Memory B cell (primary cell): ENCODE measurements around the gene SLCO2A1.

Source experiments
- ATAC-seq: fragments of 150-1000 bp; cut with Tn5 transposase; 2 replicates; pipeline ENCODE4 v1.10.0; 2021; ENCODE audit warnings: low read depth, mild to moderate bottlenecking, moderate library complexity
- DNase-seq, 2 donors: peaks; one replicate each; pipeline ENCODE4 v3.0.0; 2022; ENCODE audit warnings: low spot score in 2 of 2
- H3K27ac Mint-ChIP-seq: one replicate; pipeline ENCODE4 v1.8.0; 2022; ENCODE audit warnings: mild to moderate bottlenecking, moderate library complexity, mixed read lengths
- H3K27me3 Mint-ChIP-seq: one replicate; pipeline ENCODE4 v1.8.0; 2022; ENCODE audit warnings: mixed read lengths
- H3K36me3 Mint-ChIP-seq: one replicate; pipeline ENCODE4 v1.8.0; 2022; ENCODE audit warnings: mild to moderate bottlenecking, mixed read lengths
- H3K4me1 Mint-ChIP-seq: one replicate; pipeline ENCODE4 v1.8.0; 2022; ENCODE audit warnings: mixed read lengths
- H3K4me3 Mint-ChIP-seq: one replicate; pipeline ENCODE4 v1.8.0; 2022; ENCODE audit warnings: mild to moderate bottlenecking, moderate library complexity, mixed read lengths
- H3K9me3 Mint-ChIP-seq: one replicate; pipeline ENCODE4 v1.8.0; 2022; ENCODE audit warnings: mixed read lengths

The SLCO2A1 gene

DNA sequence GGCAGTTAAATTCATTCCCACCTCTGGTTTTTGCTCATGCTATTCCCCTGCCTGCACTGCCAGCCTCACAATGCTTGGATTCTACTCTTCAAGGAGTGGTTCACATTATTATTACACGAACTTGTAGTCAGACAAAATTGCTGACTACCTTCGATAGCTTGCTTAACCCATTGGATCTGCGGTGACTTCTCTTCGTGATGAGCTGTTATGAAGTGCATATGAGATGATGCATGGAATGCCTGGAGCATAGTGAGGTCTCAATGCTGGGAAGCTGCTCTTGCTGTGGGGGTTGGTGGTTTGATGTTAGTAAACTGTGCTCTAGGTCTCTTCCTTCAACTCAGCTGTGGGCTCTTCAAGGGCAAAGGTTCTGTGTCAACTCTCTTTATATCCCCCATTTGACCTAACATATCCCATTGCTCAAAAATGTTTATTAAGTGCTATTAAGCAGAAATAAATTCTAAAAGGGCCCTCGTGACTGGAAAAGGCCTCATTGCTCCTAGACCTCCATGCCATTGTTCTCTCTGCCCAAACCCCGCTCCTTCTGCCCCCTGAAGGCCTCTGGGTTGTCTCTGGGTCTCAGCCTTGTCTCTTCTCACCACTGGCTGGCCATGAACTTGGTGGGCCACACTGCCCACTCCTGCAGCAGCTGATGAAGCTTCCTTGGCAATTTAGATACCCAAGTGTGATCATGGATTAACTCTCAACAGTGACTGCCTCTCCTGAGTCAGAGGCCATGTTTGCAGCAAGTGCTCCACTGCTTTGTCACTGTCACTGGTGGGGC is 4.5 kb upstream of the SLCO2A1 start:
- Mint-ChIP-seq H3K4me3 (no peak overlapping the region), H3K36me3 (no peaks in the 10 kb centered on the region), H3K27ac (no peak overlapping the region), H3K27me3 (peaks cover 24% of the 10 kb centered on the region), H3K4me1 (peaks cover 2% of the 10 kb centered on the region), H3K9me3 (no peaks in the 10 kb centered on the region)
- ATAC-seq (no peak), DNase-seq (no peak)

- peaks cover 26% of the 10 kb centered on the region for H3K27me3 Mint-ChIP-seq
- DNase-seq (no peak), ATAC-seq (no peak)
- H3K4me1 Mint-ChIP-seq: peaks cover 2% of the 10 kb centered on the region
- H3K27ac Mint-ChIP-seq: no peak overlapping the region
- H3K4me3 Mint-ChIP-seq: no peak overlapping the region
- no peaks in the 10 kb centered on the region for H3K36me3 Mint-ChIP-seq
- no peaks in the 10 kb centered on the region for H3K9me3 Mint-ChIP-seq
These were observed 3.7 kb upstream of the SLCO2A1 start for GRCh38 chr3:134033315-134033996.

DNA sequence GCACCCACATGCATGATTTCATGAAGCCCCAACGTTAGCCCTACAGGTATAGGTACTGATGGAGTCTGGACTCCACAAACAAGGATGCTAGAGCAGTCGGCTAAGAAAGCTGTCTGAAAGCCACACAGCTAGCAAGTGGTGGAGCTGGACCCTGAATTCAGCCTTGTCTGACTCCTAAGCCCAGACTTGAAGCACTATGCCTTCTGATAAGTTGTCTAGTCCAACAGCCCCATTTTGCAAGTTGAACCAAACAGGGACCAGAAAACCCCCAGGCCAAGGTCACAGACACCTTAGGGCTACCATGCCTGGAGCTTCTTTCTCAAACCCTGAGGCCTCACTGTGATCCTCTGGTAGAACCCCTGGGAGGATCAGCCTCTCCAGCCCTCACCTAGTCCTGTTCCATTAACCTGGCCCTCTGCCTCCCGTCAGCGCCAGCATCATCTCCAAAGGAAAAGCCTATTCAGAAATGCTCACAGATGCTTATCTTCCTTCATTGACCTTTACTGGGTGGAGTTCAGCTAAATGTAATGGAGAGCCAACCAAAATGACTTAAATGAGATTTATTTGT is 1.7 kb upstream of the SLCO2A1 start:
- DNase-seq: no peak
- Mint-ChIP-seq H3K4me3 (no peak overlapping the region), H3K9me3 (no peaks in the 10 kb centered on the region), H3K27me3 (peaks cover 25% of the 10 kb centered on the region), H3K36me3 (no peaks in the 10 kb centered on the region), H3K4me1 (peaks cover 2% of the 10 kb centered on the region), H3K27ac (no peak overlapping the region)
- no peak for ATAC-seq

DNA sequence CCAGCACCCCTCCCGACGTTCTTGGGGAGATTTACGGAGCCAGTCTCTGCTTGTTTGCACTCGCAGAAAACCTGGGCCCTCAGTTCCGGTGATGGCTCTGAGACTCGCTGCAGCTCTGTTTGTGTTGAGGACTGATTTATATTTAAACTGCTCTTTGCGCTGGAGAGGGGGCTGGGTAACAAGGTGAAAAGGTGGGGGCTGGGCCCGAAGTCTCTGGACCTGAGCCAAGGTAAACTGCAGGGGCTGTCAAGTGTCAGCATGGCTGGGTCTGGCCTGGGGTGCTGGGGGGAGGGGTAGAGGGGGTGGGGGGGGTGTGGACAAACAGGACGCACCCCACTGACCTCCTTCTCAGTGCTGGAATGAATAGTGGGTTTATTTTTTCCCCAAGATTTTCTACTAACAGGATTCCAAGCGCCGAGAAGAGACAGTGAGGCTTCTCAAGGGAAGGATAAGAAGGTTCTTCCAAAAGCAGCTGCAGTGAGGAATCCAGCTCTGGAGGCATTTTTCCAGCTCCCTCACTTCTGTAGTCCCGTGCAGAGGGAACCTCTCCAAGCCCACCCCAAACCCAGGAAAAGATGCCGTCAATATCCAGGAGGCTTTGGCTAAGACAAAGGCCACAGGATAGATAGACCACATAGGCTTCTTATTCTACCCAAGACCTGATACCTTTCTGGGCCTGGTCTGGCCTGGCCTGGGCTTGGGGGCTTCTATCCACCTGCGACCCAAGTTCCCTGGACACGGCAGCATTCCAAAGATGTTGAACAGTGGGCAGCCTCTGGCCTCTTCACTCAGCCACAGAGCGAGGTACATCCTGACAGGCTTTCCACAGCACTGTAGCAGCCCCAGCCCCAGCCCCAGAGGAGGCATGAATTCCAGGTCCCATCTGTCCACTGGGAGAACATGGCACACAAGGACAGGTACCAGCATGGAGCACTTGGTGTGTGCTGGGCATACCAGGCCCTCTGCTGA is 938 bp upstream of the SLCO2A1 start:
- Mint-ChIP-seq H3K4me1 (peaks cover 2% of the 10 kb centered on the region), H3K4me3 (peak overlapping the region; percentile 54), H3K27me3 (peaks cover 25% of the 10 kb centered on the region), H3K27ac (no peak overlapping the region), H3K36me3 (no peaks in the 10 kb centered on the region), H3K9me3 (no peaks in the 10 kb centered on the region)
- DNase-seq: no peak
- ATAC-seq: no peak

GRCh38 chr3:134029256-134029733 is 430 bp downstream of the SLCO2A1 start:
- H3K27me3 Mint-ChIP-seq: peaks cover 25% of the 10 kb centered on the region
- DNase-seq (no peak), ATAC-seq (no peak)
- H3K4me1 Mint-ChIP-seq: peaks cover 2% of the 10 kb centered on the region
- H3K4me3 Mint-ChIP-seq: peak overlapping the region; percentile 62
- H3K36me3 Mint-ChIP-seq: no peaks in the 10 kb centered on the region
- H3K27ac Mint-ChIP-seq: no peak overlapping the region
- no peaks in the 10 kb centered on the region for H3K9me3 Mint-ChIP-seq

GRCh38 chr3:134028486-134029255 is 1.1 kb downstream of the SLCO2A1 start:
- ATAC-seq: no peak
- Mint-ChIP-seq H3K27ac (no peak overlapping the region), H3K9me3 (no peaks in the 10 kb centered on the region), H3K4me1 (peaks cover 2% of the 10 kb centered on the region), H3K4me3 (no peak overlapping the region), H3K36me3 (no peaks in the 10 kb centered on the region), H3K27me3 (peaks cover 23% of the 10 kb centered on the region)
- no peak for DNase-seq

- no peak for DNase-seq
- no peak for ATAC-seq
- Mint-ChIP-seq H3K9me3 (no peaks in the 10 kb centered on the region), H3K4me1 (peaks cover 2% of the 10 kb centered on the region), H3K36me3 (no peaks in the 10 kb centered on the region), H3K27me3 (peaks cover 16% of the 10 kb centered on the region), H3K27ac (no peak overlapping the region), H3K4me3 (no peak overlapping the region)
These were observed 2.1 kb downstream of the SLCO2A1 start for GRCh38 chr3:134027631-134028030.

DNA sequence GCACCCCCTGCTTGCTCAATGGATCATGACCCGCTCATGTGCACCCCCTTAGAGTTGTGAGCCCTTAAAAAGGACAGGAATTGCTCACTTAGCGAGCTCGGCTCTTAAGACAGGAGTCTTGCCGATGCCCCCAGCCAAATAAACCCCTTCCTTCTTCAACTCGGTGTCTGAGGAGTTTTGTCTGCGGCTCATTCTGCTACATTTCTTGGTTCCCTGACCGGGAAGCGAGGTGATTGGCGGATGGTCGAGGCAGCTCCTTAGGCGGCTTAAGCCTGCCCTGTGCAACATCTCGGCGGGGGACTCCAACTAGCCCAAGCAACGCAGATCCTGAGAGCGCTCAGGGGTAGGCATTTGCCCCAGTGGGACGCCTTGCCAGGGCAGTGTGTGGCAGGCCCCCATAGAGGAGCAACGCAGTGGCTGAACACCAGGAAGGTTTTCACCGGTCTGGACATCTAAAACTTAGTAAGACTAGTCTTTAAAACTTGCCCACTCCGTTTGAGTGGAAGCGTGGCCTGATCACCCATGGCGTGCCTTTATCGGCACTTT is 9.5 kb downstream of the SLCO2A1 start:
- Mint-ChIP-seq H3K4me1 (no peaks in the 10 kb centered on the region), H3K27me3 (peaks cover 9% of the 10 kb centered on the region), H3K4me3 (no peak overlapping the region), H3K36me3 (no peaks in the 10 kb centered on the region), H3K27ac (no peak overlapping the region), H3K9me3 (peaks cover 1% of the 10 kb centered on the region)
- DNase-seq: no peak
- ATAC-seq: no peak

- H3K36me3 Mint-ChIP-seq: no peaks in the 10 kb centered on the region
- H3K27ac Mint-ChIP-seq: no peak overlapping the region
- DNase-seq (no peak), ATAC-seq (no peak)
- H3K4me3 Mint-ChIP-seq: no peak overlapping the region
- no peaks in the 10 kb centered on the region for H3K4me1 Mint-ChIP-seq
- H3K9me3 Mint-ChIP-seq: peaks cover 1% of the 10 kb centered on the region
- peaks cover 9% of the 10 kb centered on the region for H3K27me3 Mint-ChIP-seq
These were observed 10.9 kb downstream of the SLCO2A1 start for GRCh38 chr3:134018850-134019249.

- no peaks in the 10 kb centered on the region for H3K36me3 Mint-ChIP-seq
- H3K9me3 Mint-ChIP-seq: peaks cover 1% of the 10 kb centered on the region
- H3K4me1 Mint-ChIP-seq: no peaks in the 10 kb centered on the region
- H3K27ac Mint-ChIP-seq: no peak overlapping the region
- H3K4me3 Mint-ChIP-seq: no peak overlapping the region
- H3K27me3 Mint-ChIP-seq: peaks cover 9% of the 10 kb centered on the region
- DNase-seq (no peak), ATAC-seq (no peak)
These were observed 11.3 kb downstream of the SLCO2A1 start for GRCh38 chr3:134018406-134018805.

DNA sequence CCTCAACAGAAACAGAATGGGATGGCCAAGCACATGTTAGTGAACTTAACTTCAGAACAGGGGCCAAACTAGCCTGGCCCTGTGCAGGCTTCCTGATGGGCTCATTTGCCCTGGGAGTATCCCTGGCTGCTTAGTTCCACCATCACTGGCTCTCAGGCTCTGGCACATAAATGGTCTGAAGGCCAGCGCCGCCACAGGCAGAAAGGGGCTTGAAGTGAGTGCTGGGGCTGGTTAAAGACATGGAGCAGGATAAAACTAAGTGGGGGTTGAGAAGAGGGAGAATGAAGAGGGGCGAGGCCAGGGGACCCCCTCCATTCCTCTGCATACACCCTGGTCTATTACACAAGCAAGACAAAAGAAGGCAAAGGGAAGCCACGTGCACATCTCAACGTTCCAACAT is 12.2 kb downstream of the SLCO2A1 start:
- H3K36me3 Mint-ChIP-seq: no peaks in the 10 kb centered on the region
- no peak overlapping the region for H3K27ac Mint-ChIP-seq
- H3K27me3 Mint-ChIP-seq: peaks cover 8% of the 10 kb centered on the region
- H3K9me3 Mint-ChIP-seq: peaks cover 1% of the 10 kb centered on the region
- H3K4me1 Mint-ChIP-seq: no peaks in the 10 kb centered on the region
- ATAC-seq (no peak), DNase-seq (no peak)
- no peak overlapping the region for H3K4me3 Mint-ChIP-seq

DNA sequence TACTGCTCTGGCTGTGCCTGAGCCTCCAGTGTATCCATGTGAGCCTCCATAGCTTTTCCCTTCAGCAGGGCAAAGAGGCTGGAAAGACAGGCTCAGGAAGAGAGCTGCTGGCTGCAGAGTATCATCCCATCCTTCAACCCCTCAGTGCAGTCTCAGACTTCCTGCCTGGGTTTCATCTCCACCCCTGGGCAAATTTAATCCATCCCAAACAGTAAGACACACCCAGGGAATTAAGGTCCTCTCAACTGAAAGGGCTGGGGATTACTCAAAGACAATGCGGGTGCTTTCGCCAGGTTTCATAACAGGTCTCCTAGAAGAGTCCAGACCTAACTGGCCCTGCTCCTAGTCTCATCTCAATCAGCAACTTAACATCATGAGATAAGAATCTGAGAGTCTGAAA is 15.5 kb downstream of the SLCO2A1 start:
- Mint-ChIP-seq H3K9me3 (no peaks in the 10 kb centered on the region), H3K36me3 (no peaks in the 10 kb centered on the region), H3K4me3 (no peak overlapping the region), H3K27ac (no peak overlapping the region), H3K27me3 (peaks cover 15% of the 10 kb centered on the region), H3K4me1 (no peaks in the 10 kb centered on the region)
- no peak for DNase-seq
- ATAC-seq: no peak

DNA sequence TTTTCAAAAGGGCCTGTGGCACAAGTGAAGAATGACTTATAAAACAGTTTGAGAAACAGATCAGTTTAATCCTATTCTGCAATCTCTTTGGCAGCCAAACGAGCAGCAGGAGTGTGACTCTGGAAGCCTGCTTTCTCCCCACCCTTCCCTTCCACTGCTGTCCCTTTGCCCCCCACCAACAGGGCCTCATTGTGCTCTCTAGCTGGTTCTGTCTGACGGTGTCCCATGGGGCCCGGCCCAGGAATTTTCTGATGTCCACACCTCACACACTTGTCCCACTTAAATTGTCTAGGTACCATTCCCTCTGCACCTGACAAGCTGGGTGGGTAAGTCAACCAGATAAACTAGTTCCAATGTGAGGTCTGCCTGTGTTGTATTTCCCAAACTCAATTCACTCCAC is 16.4 kb downstream of the SLCO2A1 start:
- Mint-ChIP-seq H3K4me3 (no peak overlapping the region), H3K4me1 (no peaks in the 10 kb centered on the region), H3K36me3 (no peaks in the 10 kb centered on the region), H3K9me3 (no peaks in the 10 kb centered on the region), H3K27me3 (peaks cover 15% of the 10 kb centered on the region), H3K27ac (no peak overlapping the region)
- ATAC-seq (no peak), DNase-seq (no peak)
